GM21367 (cell line): ENCODE data around the gene MYL7.

Source experiments
- ATAC-seq: cut with Tn5 transposase; IDR thresholded peaks from one replicate; pipeline ENCODE4 v1.9.1; 2021; ENCODE audit not compliant: unreplicated experiment

MYL7 gene

GRCh38 chr7:44101966-44102845 lies 38.9 kb downstream of the MYL7 start:
- ATAC-seq, result no peak

GRCh38 chr7:44101303-44101965 lies 39.7 kb downstream of the MYL7 start:
- no peak for ATAC-seq

GRCh38 chr7:44100458-44101302 lies 40.5 kb downstream of the MYL7 start:
- no peak for ATAC-seq

GRCh38 chr7:44099669-44100068 lies 41.5 kb downstream of the MYL7 start:
- no peak for ATAC-seq

GRCh38 chr7:44098092-44099068 lies 42.8 kb downstream of the MYL7 start:
- no peak for ATAC-seq

- peak; percentile 56 for ATAC-seq
Observed at GRCh38 chr7:44097064-44097932, 43.8 kb downstream of the MYL7 start.

GRCh38 chr7:44096326-44096881 lies 44.7 kb downstream of the MYL7 start:
- no peak for ATAC-seq

- no peak for ATAC-seq
Observed at GRCh38 chr7:44095781-44096180, 45.4 kb downstream of the MYL7 start.

- ATAC-seq, result no peak
Observed at GRCh38 chr7:44094883-44095592, 46.1 kb downstream of the MYL7 start.

GRCh38 chr7:44094365-44094764 lies 46.8 kb downstream of the MYL7 start:
- no peak for ATAC-seq

- ATAC-seq, result no peak
Observed at GRCh38 chr7:44093102-44093641, 48.0 kb downstream of the MYL7 start.
